Prostate gland (tissue), 2 donors: ENCODE results near the gene INPP5E. TPM values are rescaled to one million over a fixed set of nuclear protein-coding genes. Genes with fewer than 3 reads are reported as not detected.

Experiments
- DNase-seq: peaks from one replicate; pipeline ENCODE4 v3.0.0-alpha.2; 2019; ENCODE audit warnings: low spot score
- H3K27ac ChIP-seq, 2 donors: fragments of 200-600 bp; sonication (generic); 2 replicates each; pipeline ENCODE4 v1.5.1; 2017 to 2019
- H3K27me3 ChIP-seq: fragments of 200-600 bp; sonication (generic); replicated peaks from 2 replicates; pipeline ENCODE4 v1.5.1; 2019; ENCODE audit not compliant: insufficient read depth
- H3K36me3 ChIP-seq, 2 donors: fragments of 200-600 bp; sonication (generic); 1 replicate in 1 of 2; 2 replicates in 1 of 2; pipeline versions ENCODE4 v1.5.1 to v1.8.1; 2017 to 2019
- H3K4me1 ChIP-seq: fragments of 200-600 bp; sonication (generic); replicated peaks from 2 replicates; pipeline ENCODE4 v1.5.1; 2019
- H3K4me3 ChIP-seq, 2 donors: fragments of 200-600 bp; sonication (generic); 2 replicates each; pipeline ENCODE4 v1.5.1; 2017 to 2019
- H3K9me3 ChIP-seq: fragments of 200-600 bp; sonication (generic); 2 replicates; pipeline ENCODE4 v1.5.1; 2017
- POLR2A ChIP-seq: fragments of 450-650 bp; IDR thresholded peaks from one replicate; pipeline ENCODE4 v1.6.1; 2016; ENCODE audit warnings: antibody characterized with exemption, mild to moderate bottlenecking
- POLR2AphosphoS5 ChIP-seq: sonication (generic); formaldehyde crosslinking; IDR thresholded peaks from one replicate; pipeline ENCODE4 v1.6.1; 2017; ENCODE audit warnings: antibody characterized with exemption
- WGBS: methylation state at CpG from one replicate; pipeline ENCODE4 v1.1.5; 2018; 5-methylcytosine and 5-hydroxymethylcytosine counted together
- intact Hi-C: fragments of 100-400 bp; cut with DNase I; formaldehyde crosslinking; loops from one replicate; pipeline ENCODE4 v1.14.2; 2022
- total RNA-seq, 2 donors: library from RNA; depleted of rRNA; stranded (reverse); fragments of >200 nt; gene quantifications; one replicate each; pipeline ENCODE4 v1.1.0, GENCODE V29; 2016
- TF ChIP-seq, protein P1 (sequence below), 4 experiments: fragments of 200-600 bp in 2 of 4; fragments of 450-650 bp in 2 of 4; sonication (generic) in 2 of 4; IDR thresholded peaks; 1 replicate in 3 of 4; 2 replicates in 1 of 4; pipeline ENCODE4 v1.5.1; 2016 to 2019; ENCODE audit warnings: antibody characterized with exemption in 4 of 4, mild to moderate bottlenecking in 2 of 4, moderate library complexity in 2 of 4

The INPP5E gene
- total RNA-seq, 2 donors from 2014 or later, result 10.7 to 22.7 TPM

DNA sequence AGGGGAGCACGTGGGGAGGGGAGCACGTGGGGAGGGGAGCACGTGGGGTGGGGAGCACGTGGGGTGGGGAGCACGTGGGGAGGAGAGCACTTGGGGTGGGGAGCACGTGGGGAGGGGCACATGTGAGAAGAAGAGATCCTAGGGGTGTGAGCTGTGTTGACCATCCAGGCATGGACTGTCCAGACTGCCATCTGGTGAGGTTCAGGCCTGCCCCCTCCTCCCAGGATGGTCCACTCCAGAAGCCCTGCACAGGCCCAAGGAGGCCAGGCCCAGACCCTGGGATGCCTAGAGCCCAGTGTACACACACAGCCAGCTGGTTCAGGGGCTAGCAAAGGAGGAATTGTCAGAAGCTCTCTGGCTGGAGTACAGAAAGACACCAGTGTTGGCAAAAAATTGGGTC is 42.0 kb downstream of the INPP5E start:
- Histone ChIP-seq H3K4me3 (no peak overlapping the region), H3K27me3 (no peaks in the 10 kb centered on the region), H3K27ac (no peak overlapping the region), H3K9me3 (no peaks in the 10 kb centered on the region), H3K4me1 (peaks cover 12% of the 10 kb centered on the region), H3K36me3 (peaks cover 11 to 19% of the 10 kb centered on the region in 2 donors)
- no peak for DNase-seq
- TF ChIP-seq POLR2AphosphoS5 (no peak), POLR2A (no peak)
- TF ChIP-seq, protein P1, sequence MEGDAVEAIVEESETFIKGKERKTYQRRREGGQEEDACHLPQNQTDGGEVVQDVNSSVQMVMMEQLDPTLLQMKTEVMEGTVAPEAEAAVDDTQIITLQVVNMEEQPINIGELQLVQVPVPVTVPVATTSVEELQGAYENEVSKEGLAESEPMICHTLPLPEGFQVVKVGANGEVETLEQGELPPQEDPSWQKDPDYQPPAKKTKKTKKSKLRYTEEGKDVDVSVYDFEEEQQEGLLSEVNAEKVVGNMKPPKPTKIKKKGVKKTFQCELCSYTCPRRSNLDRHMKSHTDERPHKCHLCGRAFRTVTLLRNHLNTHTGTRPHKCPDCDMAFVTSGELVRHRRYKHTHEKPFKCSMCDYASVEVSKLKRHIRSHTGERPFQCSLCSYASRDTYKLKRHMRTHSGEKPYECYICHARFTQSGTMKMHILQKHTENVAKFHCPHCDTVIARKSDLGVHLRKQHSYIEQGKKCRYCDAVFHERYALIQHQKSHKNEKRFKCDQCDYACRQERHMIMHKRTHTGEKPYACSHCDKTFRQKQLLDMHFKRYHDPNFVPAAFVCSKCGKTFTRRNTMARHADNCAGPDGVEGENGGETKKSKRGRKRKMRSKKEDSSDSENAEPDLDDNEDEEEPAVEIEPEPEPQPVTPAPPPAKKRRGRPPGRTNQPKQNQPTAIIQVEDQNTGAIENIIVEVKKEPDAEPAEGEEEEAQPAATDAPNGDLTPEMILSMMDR (IDR thresholded peaks at IDR 0.05), result no peak
- intact Hi-C loops, result no loop called here
- 77% methylated on average over 6 of the region's 6 CpGs for WGBS

DNA sequence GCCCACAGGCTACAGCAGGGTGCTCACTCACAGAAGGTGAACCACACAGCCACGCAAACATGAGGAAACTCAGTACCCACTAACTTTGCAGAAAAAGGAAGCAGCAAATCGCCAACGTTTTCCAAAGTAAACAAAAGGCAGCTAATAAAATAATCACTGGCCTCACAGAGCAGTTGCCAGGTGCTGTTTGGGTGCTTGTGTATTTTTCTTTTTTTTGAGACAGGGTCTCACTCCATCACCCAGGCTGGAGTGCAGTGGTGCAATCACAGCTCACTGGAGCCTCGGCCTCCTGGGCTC is 43.5 kb downstream of the INPP5E start:
- Histone ChIP-seq H3K27me3 (no peaks in the 10 kb centered on the region), H3K4me3 (no peak overlapping the region), H3K36me3 (peaks cover 14 to 27% of the 10 kb centered on the region in 2 donors), H3K9me3 (no peaks in the 10 kb centered on the region), H3K27ac (no peak overlapping the region), H3K4me1 (peaks cover 12% of the 10 kb centered on the region)
- intact Hi-C loops, result no loop called here
- TF ChIP-seq, protein P1 (IDR thresholded peaks at IDR 0.05), result no peak
- no peak for TF ChIP-seq POLR2A
- TF ChIP-seq POLR2AphosphoS5, result no peak
- 54% methylated on average over 4 of the region's 4 CpGs for WGBS
- DNase-seq, result no peak

DNA sequence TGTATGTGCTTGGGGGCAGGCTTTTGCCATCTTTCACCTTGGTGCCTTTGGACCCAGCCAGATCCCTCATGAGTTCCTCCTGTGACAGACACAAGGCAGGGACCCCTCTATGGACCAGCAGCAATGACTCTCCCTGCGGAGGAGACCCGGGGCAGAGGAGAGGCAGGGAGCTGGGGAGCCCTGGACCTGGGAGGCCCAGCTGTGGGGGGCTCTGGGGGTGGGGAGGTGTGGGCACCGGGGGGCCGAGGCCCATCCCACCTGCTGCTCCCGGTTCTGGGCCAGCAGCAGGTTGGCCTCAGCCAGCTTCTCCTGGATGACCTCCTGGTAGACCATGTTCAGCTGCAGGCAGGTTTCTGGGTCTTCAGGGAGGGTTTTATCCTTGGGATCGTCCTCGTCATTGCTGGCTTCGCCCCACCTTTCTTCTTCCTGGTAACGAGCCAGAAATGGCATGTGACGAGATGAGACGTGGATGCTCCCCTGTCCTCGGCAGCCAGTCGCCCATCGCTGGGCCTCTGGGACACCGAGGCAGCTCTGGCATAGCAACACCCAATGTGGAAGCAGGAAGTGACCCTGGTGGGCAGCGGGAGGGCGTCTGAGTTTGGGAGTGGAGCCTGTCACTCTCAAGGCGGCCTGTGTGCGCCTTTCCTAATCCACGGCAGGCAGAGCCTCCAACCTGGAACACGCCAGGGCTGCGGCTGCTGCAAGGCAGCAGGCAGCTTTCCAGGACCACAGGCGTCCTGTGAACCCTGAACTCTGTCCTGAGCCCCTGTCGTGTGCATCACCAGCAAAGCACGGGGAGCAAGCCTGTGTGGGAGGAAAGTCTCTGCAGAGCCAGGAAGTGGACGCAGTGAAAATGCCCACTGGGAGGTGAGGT is 44.1 kb downstream of the INPP5E start:
- DNase-seq, result no peak
- Histone ChIP-seq H3K27ac (no peak overlapping the region), H3K27me3 (no peaks in the 10 kb centered on the region), H3K4me3 (no peak overlapping the region), H3K36me3 (peaks cover 14 to 27% of the 10 kb centered on the region in 2 donors), H3K4me1 (peaks cover 12% of the 10 kb centered on the region), H3K9me3 (no peaks in the 10 kb centered on the region)
- intact Hi-C loops, result no loop called here
- TF ChIP-seq POLR2A (no peak), POLR2AphosphoS5 (no peak)
- TF ChIP-seq, protein P1 (IDR thresholded peaks at IDR 0.05), result no peak
- 85% methylated on average over 26 of the region's 26 CpGs for WGBS

DNA sequence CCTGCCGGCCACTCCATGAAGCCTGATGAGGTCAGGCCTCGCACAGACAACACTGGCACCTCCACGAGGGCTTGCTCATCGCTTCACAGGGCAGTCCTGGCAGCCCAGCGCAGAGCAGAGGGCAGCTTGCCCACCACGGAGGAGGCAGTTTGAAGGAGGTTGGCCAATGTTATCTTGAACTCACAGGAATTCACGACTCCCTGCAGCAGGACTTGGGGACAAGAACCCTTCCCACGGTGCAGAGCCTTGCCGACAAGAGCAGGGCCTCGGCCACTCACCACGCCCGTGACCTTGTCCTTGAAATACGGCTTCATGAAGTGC is 44.7 kb downstream of the INPP5E start:
- 94% methylated on average over 13 of the region's 13 CpGs for WGBS

More for the DNA sequence above, 44.7 kb downstream of the INPP5E start:
- peaks cover 14 to 27% of the 10 kb centered on the region in 2 donors for H3K36me3 ChIP-seq
- no peak for DNase-seq
- peaks cover 12% of the 10 kb centered on the region for H3K4me1 ChIP-seq
- intact Hi-C loops, result no loop called here
- no peaks in the 10 kb centered on the region for H3K9me3 ChIP-seq
- no peak for TF ChIP-seq POLR2AphosphoS5
- no peak for TF ChIP-seq POLR2A
- TF ChIP-seq, protein P1 (IDR thresholded peaks at IDR 0.05), result no peak
- no peaks in the 10 kb centered on the region for H3K27me3 ChIP-seq
- no peak overlapping the region for H3K4me3 ChIP-seq
- no peak overlapping the region for H3K27ac ChIP-seq
